K562 (cell line): ENCODE measurements around the gene INCA1.

Experiments
- CTCF ChIP-seq, 3 experiments: IDR thresholded peaks in 2 of 3; conservative IDR thresholded peaks in 1 of 3; 2 replicates each; pipeline ENCODE4 v1.5.1; 2011 to 2012; ENCODE audit warnings: low read length in 3 of 3, mild to moderate bottlenecking in 3 of 3, control low read depth in 2 of 3, improper control_type of control experiment in 1 of 3, inconsistent platforms in 1 of 3, low read depth in 1 of 3, mixed read lengths in 1 of 3, moderate library complexity in 1 of 3; ENCODE audit not compliant: insufficient read depth in 2 of 3
- EZH2 ChIP-seq: IDR thresholded peaks from 2 replicates; pipeline ENCODE4 v1.6.1; 2012; ENCODE audit warnings: low read depth, mild to moderate bottlenecking, inconsistent platforms, low read length, borderline replicate concordance
- GATAD2A ChIP-seq: fragments of 450-650 bp; IDR thresholded peaks from 2 replicates; pipeline ENCODE4 v1.6.1; 2017
- JUN ChIP-seq, 2 experiments: sonication (generic) in 1 of 2; formaldehyde crosslinking in 1 of 2; IDR thresholded peaks; 2 replicates each; pipeline versions ENCODE4 v1.6.1 to v1.8.0; 2012 to 2022; ENCODE audit warnings: borderline replicate concordance in 2 of 2, mild to moderate bottlenecking in 2 of 2, improper control_type of control experiment in 1 of 2, low read depth in 1 of 2, low read length in 1 of 2, missing genetic modification reagents in 1 of 2
- POLR2AphosphoS5 ChIP-seq: IDR thresholded peaks from 2 replicates; pipeline ENCODE4 v1.6.1; 2011; ENCODE audit warnings: mild to moderate bottlenecking, low read depth, low read length, moderate library complexity; ENCODE audit not compliant: control insufficient read depth, insufficient read depth
- RBFOX2 ChIP-seq: fragments of 200-400 bp; formaldehyde crosslinking; IDR thresholded peaks from 2 replicates; pipeline ENCODE4 v1.6.1; 2017; ENCODE audit warnings: low read depth, mild to moderate bottlenecking, low read length, moderate library complexity
- TAF7 ChIP-seq: fragments of 450-650 bp; IDR thresholded peaks from 2 replicates; pipeline ENCODE4 v1.6.1; 2016; ENCODE audit warnings: missing genetic modification characterization, missing compliant biosample characterization
- ZFP91 ChIP-seq: sonication (generic); formaldehyde crosslinking; IDR thresholded peaks from 2 replicates; pipeline ENCODE4 v1.8.0; 2022; ENCODE audit warnings: mild to moderate bottlenecking, missing genetic modification reagents
- TF ChIP-seq, protein P1 (sequence below): sonication (generic); formaldehyde crosslinking; IDR thresholded peaks from 2 replicates; pipeline ENCODE4 v1.9.0; 2022; ENCODE audit warnings: mild to moderate bottlenecking, missing genetic modification reagents

- no peak for TF ChIP-seq RBFOX2
- TF ChIP-seq TAF7, result no peak
- TF ChIP-seq CTCF (IDR thresholded peaks at IDR 0.05 in 2 of 3, conservative IDR thresholded peaks at IDR 0.05 in 1 of 3; ENCODE audit: insufficient read depth in 2 of 3, low read depth in 1 of 3, low read length in 3 of 3), result no peak
- TF ChIP-seq GATAD2A, result no peak
- no peak for TF ChIP-seq EZH2
- TF ChIP-seq, protein P1, sequence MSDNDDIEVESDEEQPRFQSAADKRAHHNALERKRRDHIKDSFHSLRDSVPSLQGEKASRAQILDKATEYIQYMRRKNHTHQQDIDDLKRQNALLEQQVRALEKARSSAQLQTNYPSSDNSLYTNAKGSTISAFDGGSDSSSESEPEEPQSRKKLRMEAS (CRISPR knock-in tag), result no peak
- no peak for TF ChIP-seq JUN (IDR thresholded peaks at IDR 0.05; ENCODE audit: borderline replicate concordance, low read depth, low read length)
- TF ChIP-seq JUN (CRISPR knock-in tag; IDR thresholded peaks at IDR 0.05; ENCODE audit: borderline replicate concordance), result no peak
- no peak for TF ChIP-seq POLR2AphosphoS5
- TF ChIP-seq ZFP91 (CRISPR knock-in tag), result no peak
Observed at GRCh38 chr17:4999430-5000093, 2.2 kb upstream of the INCA1 start.
